HEK293 (cell line): ENCODE results near the gene VASH2.
A peak's percentile ranks its signal among the peaks of the same experiment; 100 is the strongest.

Experiments
- CTCF ChIA-PET: fragments of 350-600 bp; formaldehyde crosslinking; extraction: SDS; loops from one replicate; lab custom pipeline; 2021; ENCODE audit warnings: antibody characterized with exemption; lab: Yijun Ruan, JAX
- POLR2A ChIA-PET: fragments of 300-600 bp; formaldehyde crosslinking; extraction: SDS; loops from one replicate; lab custom pipeline; 2020; ENCODE audit warnings: antibody characterized with exemption, inconsistent platforms; lab: Yijun Ruan, JAX
- H3K27ac ChIP-seq: fragments of 200-500 bp; sonication (Bioruptor generic); 2 replicates; pipeline ENCODE4 v1.5.1; 2014; ENCODE audit warnings: low read depth, low read length, control low read depth, inconsistent platforms; ENCODE audit errors: extremely low read depth
- H3K36me3 ChIP-seq, 2 experiments: fragments of 200-500 bp in 1 of 2; sonication (Bioruptor generic) in 1 of 2; 1 replicate in 1 of 2; 2 replicates in 1 of 2; pipeline ENCODE4 v1.5.1; 2014 to 2017; ENCODE audit warnings: inconsistent platforms in 2 of 2, low read length in 2 of 2; ENCODE audit not compliant: control insufficient read depth in 2 of 2, insufficient read depth in 1 of 2
- H3K4me1 ChIP-seq: fragments of 200-500 bp; sonication (Bioruptor generic); 2 replicates; pipeline ENCODE4 v1.5.1; 2014; ENCODE audit warnings: mild to moderate bottlenecking, low read length, inconsistent platforms; ENCODE audit not compliant: control insufficient read depth, insufficient read depth
- H3K4me3 ChIP-seq: 2 replicates; pipeline ENCODE4 v1.5.1; 2011; ENCODE audit warnings: low read depth, mild to moderate bottlenecking, control low read depth, low read length, moderate library complexity
- H3K9me3 ChIP-seq: fragments of 200-500 bp; sonication (Bioruptor generic); 2 replicates; pipeline ENCODE4 v1.5.1; 2014; ENCODE audit warnings: low read depth, low read length, inconsistent platforms; ENCODE audit not compliant: control insufficient read depth, insufficient read depth
- ZBTB20 ChIP-seq: fragments of 450-650 bp; formaldehyde crosslinking; IDR thresholded peaks from 2 replicates; pipeline ENCODE4 v1.5.1; 2016; ENCODE audit warnings: missing biosample characterization, missing genetic modification characterization
- ZBTB21 ChIP-seq: fragments of 450-650 bp; formaldehyde crosslinking; IDR thresholded peaks from 2 replicates; pipeline ENCODE4 v1.5.1; 2017; ENCODE audit warnings: missing biosample characterization, missing genetic modification characterization
- ZFP69B ChIP-seq: fragments of 450-650 bp; formaldehyde crosslinking; IDR thresholded peaks from 2 replicates; pipeline ENCODE4 v1.5.1; 2016; ENCODE audit warnings: missing biosample characterization, missing genetic modification characterization
- ZIC2 ChIP-seq: fragments of 450-650 bp; formaldehyde crosslinking; IDR thresholded peaks from 2 replicates; pipeline ENCODE4 v1.5.1; 2016; ENCODE audit warnings: missing biosample characterization, missing genetic modification characterization
- ZNF10 ChIP-seq: fragments of 450-650 bp; formaldehyde crosslinking; IDR thresholded peaks from 2 replicates; pipeline ENCODE4 v1.5.1; 2017; ENCODE audit warnings: missing biosample characterization, missing genetic modification characterization
- ZNF521 ChIP-seq: fragments of 450-650 bp; formaldehyde crosslinking; IDR thresholded peaks from 2 replicates; pipeline ENCODE4 v1.5.1; 2017; ENCODE audit warnings: missing biosample characterization, mild to moderate bottlenecking, missing genetic modification characterization
- ZNF629 ChIP-seq: fragments of 450-650 bp; formaldehyde crosslinking; IDR thresholded peaks from 2 replicates; pipeline ENCODE4 v1.5.1; 2017; ENCODE audit warnings: missing biosample characterization, missing genetic modification characterization
- ZNF701 ChIP-seq: fragments of 450-650 bp; formaldehyde crosslinking; IDR thresholded peaks from 2 replicates; pipeline ENCODE4 v1.5.1; 2016; ENCODE audit warnings: missing biosample characterization, missing genetic modification characterization
- ZNF837 ChIP-seq: fragments of 450-650 bp; formaldehyde crosslinking; IDR thresholded peaks from 2 replicates; pipeline ENCODE4 v1.5.1; 2016; ENCODE audit warnings: missing biosample characterization, missing genetic modification characterization
- TF ChIP-seq, protein P1 (sequence below): fragments of 450-650 bp; formaldehyde crosslinking; IDR thresholded peaks from 2 replicates; pipeline ENCODE4 v1.5.1; 2016; ENCODE audit warnings: missing biosample characterization, missing genetic modification characterization
- TF ChIP-seq, protein P2 (sequence below): fragments of 450-650 bp; IDR thresholded peaks from 2 replicates; pipeline ENCODE4 v1.5.1; 2018; ENCODE audit warnings: missing biosample characterization, missing genetic modification characterization
- TF ChIP-seq, protein P3 (sequence below): fragments of 450-650 bp; formaldehyde crosslinking; IDR thresholded peaks from 2 replicates; pipeline ENCODE4 v1.5.1; 2016; ENCODE audit warnings: missing biosample characterization, missing genetic modification characterization, low read depth
- TF ChIP-seq, protein P4 (sequence below): fragments of 450-650 bp; formaldehyde crosslinking; conservative IDR thresholded peaks from 2 replicates; pipeline ENCODE4 v1.5.1; 2016; ENCODE audit warnings: low read depth, missing biosample characterization, missing genetic modification characterization

VASH2 gene

DNA sequence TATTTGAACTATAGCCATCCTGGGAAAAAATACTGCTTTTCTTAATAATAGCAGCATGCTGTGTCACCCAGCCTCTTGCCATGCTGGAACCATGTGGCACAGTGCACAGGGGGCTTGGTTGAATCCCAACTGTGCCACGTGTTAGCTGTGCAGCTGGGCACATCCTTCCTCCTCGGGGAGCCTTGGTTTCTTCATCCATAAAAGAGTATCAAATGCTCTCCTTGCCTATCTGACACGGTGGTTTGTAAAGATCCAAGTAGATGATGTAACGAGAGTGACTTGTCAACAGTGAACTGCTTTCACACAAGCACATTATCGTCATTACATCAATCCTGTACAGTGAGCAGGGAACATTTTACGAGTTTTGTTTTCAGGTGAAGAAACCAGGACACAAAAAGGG is 24.4 kb downstream of the VASH2 start (continued):
- TF ChIP-seq ZNF701 (tag by site-specific recombination) (no peak), ZFP69B (tag by site-specific recombination) (0 out of 2 replicates have a peak, but pooled peaks have one; percentile 21), ZBTB21 (tag by site-specific recombination) (peak; percentile 68), ZIC2 (tag by site-specific recombination) (peak; percentile 47), ZNF10 (tag by site-specific recombination) (peak; percentile 74; the same call in 1 of the 2 replicates), ZNF629 (peak; percentile 68), ZNF837 (tag by site-specific recombination) (no peak), ZNF521 (tag by site-specific recombination) (no peak), ZBTB20 (tag by site-specific recombination) (no peak)
- TF ChIP-seq, protein P1, sequence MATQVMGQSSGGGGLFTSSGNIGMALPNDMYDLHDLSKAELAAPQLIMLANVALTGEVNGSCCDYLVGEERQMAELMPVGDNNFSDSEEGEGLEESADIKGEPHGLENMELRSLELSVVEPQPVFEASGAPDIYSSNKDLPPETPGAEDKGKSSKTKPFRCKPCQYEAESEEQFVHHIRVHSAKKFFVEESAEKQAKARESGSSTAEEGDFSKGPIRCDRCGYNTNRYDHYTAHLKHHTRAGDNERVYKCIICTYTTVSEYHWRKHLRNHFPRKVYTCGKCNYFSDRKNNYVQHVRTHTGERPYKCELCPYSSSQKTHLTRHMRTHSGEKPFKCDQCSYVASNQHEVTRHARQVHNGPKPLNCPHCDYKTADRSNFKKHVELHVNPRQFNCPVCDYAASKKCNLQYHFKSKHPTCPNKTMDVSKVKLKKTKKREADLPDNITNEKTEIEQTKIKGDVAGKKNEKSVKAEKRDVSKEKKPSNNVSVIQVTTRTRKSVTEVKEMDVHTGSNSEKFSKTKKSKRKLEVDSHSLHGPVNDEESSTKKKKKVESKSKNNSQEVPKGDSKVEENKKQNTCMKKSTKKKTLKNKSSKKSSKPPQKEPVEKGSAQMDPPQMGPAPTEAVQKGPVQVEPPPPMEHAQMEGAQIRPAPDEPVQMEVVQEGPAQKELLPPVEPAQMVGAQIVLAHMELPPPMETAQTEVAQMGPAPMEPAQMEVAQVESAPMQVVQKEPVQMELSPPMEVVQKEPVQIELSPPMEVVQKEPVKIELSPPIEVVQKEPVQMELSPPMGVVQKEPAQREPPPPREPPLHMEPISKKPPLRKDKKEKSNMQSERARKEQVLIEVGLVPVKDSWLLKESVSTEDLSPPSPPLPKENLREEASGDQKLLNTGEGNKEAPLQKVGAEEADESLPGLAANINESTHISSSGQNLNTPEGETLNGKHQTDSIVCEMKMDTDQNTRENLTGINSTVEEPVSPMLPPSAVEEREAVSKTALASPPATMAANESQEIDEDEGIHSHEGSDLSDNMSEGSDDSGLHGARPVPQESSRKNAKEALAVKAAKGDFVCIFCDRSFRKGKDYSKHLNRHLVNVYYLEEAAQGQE (tag by site-specific recombination), result no peak
- TF ChIP-seq, protein P2, sequence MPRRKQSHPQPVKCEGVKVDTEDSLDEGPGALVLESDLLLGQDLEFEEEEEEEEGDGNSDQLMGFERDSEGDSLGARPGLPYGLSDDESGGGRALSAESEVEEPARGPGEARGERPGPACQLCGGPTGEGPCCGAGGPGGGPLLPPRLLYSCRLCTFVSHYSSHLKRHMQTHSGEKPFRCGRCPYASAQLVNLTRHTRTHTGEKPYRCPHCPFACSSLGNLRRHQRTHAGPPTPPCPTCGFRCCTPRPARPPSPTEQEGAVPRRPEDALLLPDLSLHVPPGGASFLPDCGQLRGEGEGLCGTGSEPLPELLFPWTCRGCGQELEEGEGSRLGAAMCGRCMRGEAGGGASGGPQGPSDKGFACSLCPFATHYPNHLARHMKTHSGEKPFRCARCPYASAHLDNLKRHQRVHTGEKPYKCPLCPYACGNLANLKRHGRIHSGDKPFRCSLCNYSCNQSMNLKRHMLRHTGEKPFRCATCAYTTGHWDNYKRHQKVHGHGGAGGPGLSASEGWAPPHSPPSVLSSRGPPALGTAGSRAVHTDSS (tag by site-specific recombination), result 0 out of 2 replicates have a peak, but pooled peaks have one; percentile 12
- TF ChIP-seq, protein P3, sequence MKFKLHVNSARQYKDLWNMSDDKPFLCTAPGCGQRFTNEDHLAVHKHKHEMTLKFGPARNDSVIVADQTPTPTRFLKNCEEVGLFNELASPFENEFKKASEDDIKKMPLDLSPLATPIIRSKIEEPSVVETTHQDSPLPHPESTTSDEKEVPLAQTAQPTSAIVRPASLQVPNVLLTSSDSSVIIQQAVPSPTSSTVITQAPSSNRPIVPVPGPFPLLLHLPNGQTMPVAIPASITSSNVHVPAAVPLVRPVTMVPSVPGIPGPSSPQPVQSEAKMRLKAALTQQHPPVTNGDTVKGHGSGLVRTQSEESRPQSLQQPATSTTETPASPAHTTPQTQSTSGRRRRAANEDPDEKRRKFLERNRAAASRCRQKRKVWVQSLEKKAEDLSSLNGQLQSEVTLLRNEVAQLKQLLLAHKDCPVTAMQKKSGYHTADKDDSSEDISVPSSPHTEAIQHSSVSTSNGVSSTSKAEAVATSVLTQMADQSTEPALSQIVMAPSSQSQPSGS (tag by site-specific recombination), result peak; percentile 69

DNA sequence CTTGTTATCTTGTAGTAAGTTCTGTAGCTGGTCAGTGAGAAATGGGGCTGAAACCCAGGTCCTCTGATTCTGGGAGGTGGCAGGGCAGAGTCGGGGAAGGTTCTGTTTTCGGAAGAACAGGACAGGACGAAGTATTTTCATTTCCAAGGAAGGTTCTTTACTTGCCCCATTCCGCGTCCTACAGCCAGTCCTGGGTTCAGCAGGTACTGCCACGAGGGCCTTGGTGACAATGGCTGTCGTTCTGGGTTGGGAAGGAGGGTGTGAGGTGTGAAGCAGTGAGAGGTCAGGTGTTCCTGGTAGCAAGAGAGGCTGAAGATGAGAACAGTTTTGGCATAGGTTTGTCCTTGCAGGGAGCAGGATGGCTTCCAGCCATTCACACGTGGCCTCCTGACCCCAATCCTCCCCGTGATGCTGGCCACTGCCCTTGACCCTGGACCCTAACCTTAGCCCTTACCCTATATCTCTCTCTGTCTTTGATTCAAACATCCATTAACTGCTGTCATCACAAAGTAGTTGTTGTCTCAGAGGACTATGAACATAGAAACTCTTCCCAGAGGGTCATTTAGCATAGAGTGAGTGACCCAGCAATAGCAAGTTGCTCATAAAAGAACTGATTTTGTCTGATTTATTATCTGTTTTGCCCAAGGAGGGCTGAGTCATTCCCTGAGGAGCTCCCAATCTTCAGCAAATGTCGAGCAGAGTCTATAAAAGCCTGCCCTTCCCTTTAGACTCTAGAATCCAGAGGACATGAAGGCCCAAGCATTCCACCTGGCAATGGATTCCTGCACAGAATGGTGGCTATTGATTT is 25.0 kb downstream of the VASH2 start:
- POLR2A ChIA-PET, result no interaction called here
- Histone ChIP-seq H3K36me3 (peaks cover 0 to 8% of the 10 kb centered on the region in 2 experiments; a peak in 1 of 3 replicates), H3K27ac (no peak overlapping the region), H3K4me1 (no peaks in the 10 kb centered on the region), H3K4me3 (no peak overlapping the region), H3K9me3 (no peaks in the 10 kb centered on the region)
- CTCF ChIA-PET, result no interaction called here
- TF ChIP-seq, protein P4, sequence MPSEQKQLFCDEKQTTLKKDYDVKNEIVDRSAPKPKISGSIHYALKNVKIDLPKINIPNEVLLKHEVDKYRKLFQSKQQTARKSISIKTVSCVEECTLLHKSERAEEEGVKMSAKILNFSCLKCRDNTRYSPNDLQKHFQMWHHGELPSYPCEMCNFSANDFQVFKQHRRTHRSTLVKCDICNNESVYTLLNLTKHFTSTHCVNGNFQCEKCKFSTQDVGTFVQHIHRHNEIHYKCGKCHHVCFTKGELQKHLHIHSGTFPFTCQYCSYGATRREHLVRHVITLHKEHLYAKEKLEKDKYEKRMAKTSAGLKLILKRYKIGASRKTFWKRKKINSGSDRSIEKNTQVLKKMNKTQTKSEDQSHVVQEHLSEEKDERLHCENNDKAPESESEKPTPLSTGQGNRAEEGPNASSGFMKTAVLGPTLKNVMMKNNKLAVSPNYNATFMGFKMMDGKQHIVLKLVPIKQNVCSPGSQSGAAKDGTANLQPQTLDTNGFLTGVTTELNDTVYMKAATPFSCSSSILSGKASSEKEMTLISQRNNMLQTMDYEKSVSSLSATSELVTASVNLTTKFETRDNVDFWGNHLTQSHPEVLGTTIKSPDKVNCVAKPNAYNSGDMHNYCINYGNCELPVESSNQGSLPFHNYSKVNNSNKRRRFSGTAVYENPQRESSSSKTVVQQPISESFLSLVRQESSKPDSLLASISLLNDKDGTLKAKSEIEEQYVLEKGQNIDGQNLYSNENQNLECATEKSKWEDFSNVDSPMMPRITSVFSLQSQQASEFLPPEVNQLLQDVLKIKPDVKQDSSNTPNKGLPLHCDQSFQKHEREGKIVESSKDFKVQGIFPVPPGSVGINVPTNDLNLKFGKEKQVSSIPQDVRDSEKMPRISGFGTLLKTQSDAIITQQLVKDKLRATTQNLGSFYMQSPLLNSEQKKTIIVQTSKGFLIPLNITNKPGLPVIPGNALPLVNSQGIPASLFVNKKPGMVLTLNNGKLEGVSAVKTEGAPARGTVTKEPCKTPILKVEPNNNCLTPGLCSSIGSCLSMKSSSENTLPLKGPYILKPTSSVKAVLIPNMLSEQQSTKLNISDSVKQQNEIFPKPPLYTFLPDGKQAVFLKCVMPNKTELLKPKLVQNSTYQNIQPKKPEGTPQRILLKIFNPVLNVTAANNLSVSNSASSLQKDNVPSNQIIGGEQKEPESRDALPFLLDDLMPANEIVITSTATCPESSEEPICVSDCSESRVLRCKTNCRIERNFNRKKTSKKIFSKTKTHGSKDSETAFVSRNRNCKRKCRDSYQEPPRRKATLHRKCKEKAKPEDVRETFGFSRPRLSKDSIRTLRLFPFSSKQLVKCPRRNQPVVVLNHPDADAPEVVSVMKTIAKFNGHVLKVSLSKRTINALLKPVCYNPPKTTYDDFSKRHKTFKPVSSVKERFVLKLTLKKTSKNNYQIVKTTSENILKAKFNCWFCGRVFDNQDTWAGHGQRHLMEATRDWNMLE (tag by site-specific recombination), result no peak
- 0 out of 2 replicates have a peak, but pooled peaks have one; percentile 4 for TF ChIP-seq ZFP69B (tag by site-specific recombination)
